22Rv1 (cell line): Measurements from ENCODE around the gene GNG14.

ENCODE experiments used
- H3K27ac ChIP-seq: fragments of 450-650 bp; 2 replicates; pipeline ENCODE4 v1.5.1; 2017
- CTCF ChIP-seq: fragments of 450-650 bp; IDR thresholded peaks from 2 replicates; pipeline ENCODE4 v1.5.1; 2017; ENCODE audit warnings: mild to moderate bottlenecking
- ZFX ChIP-seq: fragments of 450-650 bp; IDR thresholded peaks from 2 replicates; pipeline ENCODE4 v1.6.1; 2017; ENCODE audit warnings: antibody characterized with exemption, borderline replicate concordance

GNG14 gene

GRCh38 chr19:12657966-12658365, 29.8 kb upstream of the GNG14 start:
- TF ChIP-seq CTCF: 0 out of 2 replicates have a peak, but pooled peaks have one; percentile 12
- no peak for TF ChIP-seq ZFX
- no peak overlapping the region for H3K27ac ChIP-seq

GRCh38 chr19:12660980-12661379, 26.8 kb upstream of the GNG14 start:
- TF ChIP-seq ZFX (no peak), CTCF (no peak)
- no peak overlapping the region for H3K27ac ChIP-seq

GRCh38 chr19:12664406-12665280, 23.2 kb upstream of the GNG14 start:
- H3K27ac ChIP-seq: peak overlapping the region; percentile 38; the same call in 1 of the 2 replicates
- no peak for TF ChIP-seq ZFX

- no peak overlapping the region for H3K27ac ChIP-seq
- TF ChIP-seq ZFX (no peak), CTCF (no peak)
These were observed 22.6 kb upstream of the GNG14 start for GRCh38 chr19:12665281-12665573.

- TF ChIP-seq CTCF: no peak
- peak overlapping the region; percentile 90 for H3K27ac ChIP-seq
These were observed 22.0 kb upstream of the GNG14 start for GRCh38 chr19:12665671-12666264.

GRCh38 chr19:12666265-12667048, 21.3 kb upstream of the GNG14 start, which contains the start of the genes MAN2B1 and WDR83:
TSS of gene MAN2B1 (minus strand) at chr19:12666742. CDS start at chr19:12666701, 41 bp downstream.
TSS of gene WDR83 (plus strand) at chr19:12666807. CDS start at chr19:12669791, 2,984 bp downstream.
- no peak for TF ChIP-seq CTCF
- no peak for TF ChIP-seq ZFX
- peak within 1 kb of the TSS; percentile 90 for H3K27ac ChIP-seq

- no peak for TF ChIP-seq CTCF
- no peak for TF ChIP-seq ZFX
- peak overlapping the region; percentile 90 for H3K27ac ChIP-seq
These were observed 20.0 kb upstream of the GNG14 start for GRCh38 chr19:12667731-12668302.
